CD14-positive monocyte (primary cell): ENCODE data around the gene CGNL1. TPM values are rescaled to one million over a fixed set of nuclear protein-coding genes. Genes with fewer than 3 reads are reported as not detected.

Experiments
- DNase-seq, 3 donors: peaks; one replicate each; pipeline ENCODE4 v3.0.0-alpha.2; 2011 to 2022
- H2AFZ ChIP-seq: 2 replicates; pipeline ENCODE4 v1.6.0; 2012; ENCODE audit warnings: mild to moderate bottlenecking, low read depth, low read length, inconsistent platforms; ENCODE audit not compliant: insufficient read depth, poor library complexity, severe bottlenecking
- H3K27ac ChIP-seq, 2 donors: 1 replicate in 1 of 2; 2 replicates in 1 of 2; pipeline ENCODE4 v1.5.1; 2012 to 2013; ENCODE audit warnings: low read length in 2 of 2, control low read depth in 1 of 2, inconsistent platforms in 1 of 2, low read depth in 1 of 2, mild to moderate bottlenecking in 1 of 2
- H3K27me3 ChIP-seq, 2 donors: one replicate each; pipeline versions ENCODE4 v1.6.0 to v1.6.1; 2011 to 2013; ENCODE audit warnings: low read length in 2 of 2; ENCODE audit not compliant: control insufficient read depth in 2 of 2, insufficient read depth in 2 of 2
- H3K36me3 ChIP-seq, 2 donors: replicated peaks in 1 of 2; 1 replicate in 1 of 2; 2 replicates in 1 of 2; pipeline versions ENCODE4 v1.5.1 to v1.6.1; 2012 to 2013; ENCODE audit warnings: low read length in 2 of 2, control low read depth in 1 of 2, inconsistent platforms in 1 of 2, mild to moderate bottlenecking in 1 of 2; ENCODE audit not compliant: insufficient read depth in 2 of 2, control insufficient read depth in 1 of 2
- H3K4me1 ChIP-seq, 2 donors: 1 replicate in 1 of 2; 2 replicates in 1 of 2; pipeline versions ENCODE4 v1.5.1 to v1.6.1; 2012 to 2013; ENCODE audit warnings: low read length in 2 of 2, control low read depth in 1 of 2, inconsistent platforms in 1 of 2, mild to moderate bottlenecking in 1 of 2, moderate library complexity in 1 of 2; ENCODE audit not compliant: insufficient read depth in 2 of 2, control insufficient read depth in 1 of 2
- H3K4me2 ChIP-seq: replicated peaks from 2 replicates; pipeline ENCODE3; 2012; ENCODE audit warnings: low read length, moderate library complexity, mild to moderate bottlenecking; ENCODE audit not compliant: poor library complexity, severe bottlenecking; ENCODE audit errors: extremely low read depth
- H3K4me3 ChIP-seq, 3 experiments: fragments of 200-600 bp in 1 of 3; sonication (generic) in 1 of 3; replicated peaks in 1 of 3; 1 replicate in 2 of 3; 2 replicates in 1 of 3; pipeline ENCODE4 v1.5.1; 2011 to 2013; ENCODE audit warnings: low read length in 3 of 3, mild to moderate bottlenecking in 3 of 3, control low read depth in 2 of 3, low read depth in 2 of 3, inconsistent platforms in 1 of 3, moderate library complexity in 1 of 3
- H3K79me2 ChIP-seq: 2 replicates; pipeline ENCODE4 v1.6.0; 2012; ENCODE audit warnings: mild to moderate bottlenecking, control low read depth, inconsistent platforms, low read length, moderate library complexity; ENCODE audit not compliant: insufficient read depth
- H3K9ac ChIP-seq: 2 replicates; pipeline ENCODE4 v1.6.0; 2017; ENCODE audit warnings: low read length, mild to moderate bottlenecking; ENCODE audit not compliant: insufficient read depth, poor library complexity, severe bottlenecking
- H3K9me3 ChIP-seq, 2 donors: replicated peaks in 1 of 2; 1 replicate in 1 of 2; 2 replicates in 1 of 2; pipeline versions ENCODE4 v1.5.1 to v1.6.1; 2012 to 2013; ENCODE audit warnings: low read length in 2 of 2, control low read depth in 1 of 2; ENCODE audit not compliant: control insufficient read depth in 1 of 2, insufficient read depth in 1 of 2
- H4K20me1 ChIP-seq: 2 replicates; pipeline ENCODE4 v1.6.0; 2012; ENCODE audit warnings: mild to moderate bottlenecking, low read length, control low read depth, moderate library complexity; ENCODE audit not compliant: insufficient read depth
- H3K27ac Mint-ChIP-seq, 7 donors: one replicate each; pipeline ENCODE4 v1.8.0; 2020; ENCODE audit warnings: mild to moderate bottlenecking in 7 of 7, mixed read lengths in 7 of 7, moderate library complexity in 6 of 7, inconsistent platforms in 2 of 7
- H3K27me3 Mint-ChIP-seq, 3 donors: one replicate each; pipeline ENCODE4 v1.8.0; 2021 to 2022; ENCODE audit warnings: low read depth in 3 of 3, mild to moderate bottlenecking in 3 of 3, mixed read lengths in 3 of 3, moderate library complexity in 3 of 3, inconsistent platforms in 1 of 3
- H3K36me3 Mint-ChIP-seq, 2 donors: one replicate each; pipeline ENCODE4 v1.8.0; 2020; ENCODE audit warnings: mixed read lengths in 2 of 2, inconsistent platforms in 1 of 2, mild to moderate bottlenecking in 1 of 2
- H3K4me1 Mint-ChIP-seq: one replicate; pipeline ENCODE4 v1.8.0; 2020; ENCODE audit warnings: mild to moderate bottlenecking, mixed read lengths
- H3K4me3 Mint-ChIP-seq, 2 donors: one replicate each; pipeline ENCODE4 v1.8.0; 2020; ENCODE audit warnings: mild to moderate bottlenecking in 2 of 2, mixed read lengths in 2 of 2, moderate library complexity in 1 of 2
- H3K9me3 Mint-ChIP-seq, 7 donors: one replicate each; pipeline ENCODE4 v1.8.0; 2020 to 2022; ENCODE audit warnings: mixed read lengths in 7 of 7, mild to moderate bottlenecking in 6 of 7, moderate library complexity in 6 of 7, inconsistent platforms in 2 of 7
- WGBS: methylation state at CpG from one replicate; pipeline ENCODE4 v1.1.5; 2013; ENCODE audit warnings: missing lambda C conversion rate; ENCODE audit not compliant: insufficient coverage; 5-methylcytosine and 5-hydroxymethylcytosine counted together
- intact Hi-C, 2 donors: fragments of 100-400 bp; cut with micrococcal nuclease; formaldehyde crosslinking; loops; one replicate each; pipeline versions ENCODE4 v1.15.0 to v1.15.1; 2023
- polyA plus RNA-seq, 3 donors: library from polyadenylated mRNA; depleted of rRNA in 1 of 3; unstranded in 2 of 3; stranded (reverse) in 1 of 3; fragments of 300-500 nt in 2 of 3; fragments of >200 nt in 1 of 3; fragmentation: Illumina TruSeq in 2 of 3; gene quantifications; 1 replicate in 2 of 3; 2 replicates in 1 of 3; pipeline ENCODE4 v1.2.3, GENCODE V29; 2012 to 2021
- TF ChIP-seq, protein P1 (sequence below): fragments of 200-600 bp; IDR thresholded peaks from one replicate; pipeline ENCODE4 v1.8.0; 2022; ENCODE audit warnings: antibody characterized with exemption, mild to moderate bottlenecking

The CGNL1 gene
- polyA plus RNA-seq, 3 donors, result not detected

DNA sequence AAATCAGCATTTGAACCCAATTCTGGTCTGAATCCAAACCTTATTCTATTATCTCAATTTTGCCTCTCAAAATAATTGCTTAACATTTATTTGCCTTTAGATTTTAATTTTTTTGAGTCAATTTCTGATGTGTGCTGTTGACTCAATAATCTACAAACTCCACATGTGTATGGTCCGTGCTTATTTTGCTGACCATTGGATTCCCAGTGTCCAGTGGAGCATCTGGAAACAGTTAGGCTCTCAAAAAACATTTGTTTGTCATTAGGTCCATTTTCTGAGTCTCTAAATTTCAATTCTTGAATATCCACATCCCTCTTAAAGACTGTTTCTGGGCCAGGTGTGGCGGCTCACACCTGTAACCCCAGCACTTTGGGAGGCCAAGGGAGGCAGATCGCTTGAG, 196.2 kb downstream of the CGNL1 start:
- no peak overlapping the region for H3K9ac ChIP-seq
- WGBS, result 100% methylated on average over 1 of the region's 3 CpGs
- H3K27ac ChIP-seq, result no peak overlapping the region
- Mint-ChIP-seq H3K27ac (no peak overlapping the region), H3K27me3 (peaks cover 1 to 2% (median 1%) of the 10 kb centered on the region in 3 donors), H3K36me3 (no peaks in the 10 kb centered on the region), H3K9me3 (peaks cover 0 to 7% (median 0%) of the 10 kb centered on the region in 7 donors), H3K4me3 (no peak overlapping the region), H3K4me1 (peaks cover 4% of the 10 kb centered on the region)
- H3K4me3 ChIP-seq, result no peak overlapping the region
- H3K36me3 ChIP-seq, result no peaks in the 10 kb centered on the region
- intact Hi-C loops, result no loop called here
- no peaks in the 10 kb centered on the region for H3K79me2 ChIP-seq
- TF ChIP-seq, protein P1, sequence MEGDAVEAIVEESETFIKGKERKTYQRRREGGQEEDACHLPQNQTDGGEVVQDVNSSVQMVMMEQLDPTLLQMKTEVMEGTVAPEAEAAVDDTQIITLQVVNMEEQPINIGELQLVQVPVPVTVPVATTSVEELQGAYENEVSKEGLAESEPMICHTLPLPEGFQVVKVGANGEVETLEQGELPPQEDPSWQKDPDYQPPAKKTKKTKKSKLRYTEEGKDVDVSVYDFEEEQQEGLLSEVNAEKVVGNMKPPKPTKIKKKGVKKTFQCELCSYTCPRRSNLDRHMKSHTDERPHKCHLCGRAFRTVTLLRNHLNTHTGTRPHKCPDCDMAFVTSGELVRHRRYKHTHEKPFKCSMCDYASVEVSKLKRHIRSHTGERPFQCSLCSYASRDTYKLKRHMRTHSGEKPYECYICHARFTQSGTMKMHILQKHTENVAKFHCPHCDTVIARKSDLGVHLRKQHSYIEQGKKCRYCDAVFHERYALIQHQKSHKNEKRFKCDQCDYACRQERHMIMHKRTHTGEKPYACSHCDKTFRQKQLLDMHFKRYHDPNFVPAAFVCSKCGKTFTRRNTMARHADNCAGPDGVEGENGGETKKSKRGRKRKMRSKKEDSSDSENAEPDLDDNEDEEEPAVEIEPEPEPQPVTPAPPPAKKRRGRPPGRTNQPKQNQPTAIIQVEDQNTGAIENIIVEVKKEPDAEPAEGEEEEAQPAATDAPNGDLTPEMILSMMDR, result no peak
- H3K4me1 ChIP-seq, result no peaks in the 10 kb centered on the region
- H4K20me1 ChIP-seq, result no peaks in the 10 kb centered on the region
- no peak overlapping the region for H3K4me2 ChIP-seq
- no peaks in the 10 kb centered on the region for H3K27me3 ChIP-seq
- no peaks in the 10 kb centered on the region for H3K9me3 ChIP-seq
- H2AFZ ChIP-seq, result no peak overlapping the region
- no peak for DNase-seq

DNA sequence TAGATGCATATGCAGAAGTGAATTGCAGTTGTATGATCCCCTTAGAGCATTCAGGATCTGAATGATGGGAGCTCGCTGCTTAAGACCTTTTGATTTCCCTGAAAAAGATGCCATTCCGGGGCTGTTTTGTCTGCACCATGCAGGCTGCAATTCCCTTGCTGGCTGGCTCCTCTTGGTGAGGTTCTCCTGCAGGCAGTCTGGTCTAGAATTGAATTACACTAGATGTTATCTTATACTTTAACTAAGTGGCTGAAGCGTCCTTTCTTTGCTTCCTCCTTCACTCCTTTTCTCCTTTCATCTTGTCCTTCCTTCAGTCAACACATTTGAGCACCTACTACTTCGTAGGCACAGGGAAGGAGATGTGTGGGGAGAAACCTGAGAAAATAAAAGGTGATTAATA, 196.8 kb downstream of the CGNL1 start:
- H3K36me3 ChIP-seq, result no peaks in the 10 kb centered on the region
- no peak overlapping the region for H2AFZ ChIP-seq
- no peaks in the 10 kb centered on the region for H3K4me1 ChIP-seq
- no peak overlapping the region for H3K9ac ChIP-seq
- H3K27me3 ChIP-seq, result no peaks in the 10 kb centered on the region
- H4K20me1 ChIP-seq, result no peaks in the 10 kb centered on the region
- H3K4me3 ChIP-seq, result no peak overlapping the region
- Mint-ChIP-seq H3K27me3 (peaks cover 1 to 3% (median 2%) of the 10 kb centered on the region in 3 donors), H3K9me3 (peaks cover 0 to 4% (median 0%) of the 10 kb centered on the region in 7 donors), H3K4me3 (no peak overlapping the region), H3K4me1 (peaks cover 8% of the 10 kb centered on the region), H3K36me3 (no peaks in the 10 kb centered on the region), H3K27ac (no peak overlapping the region)
- no peak overlapping the region for H3K27ac ChIP-seq
- no peak for DNase-seq
- intact Hi-C loops, result no loop called here
- WGBS, result no CpG with 5 or more reads among the region's 4 CpGs
- H3K4me2 ChIP-seq, result no peak overlapping the region
- no peaks in the 10 kb centered on the region for H3K9me3 ChIP-seq
- no peaks in the 10 kb centered on the region for H3K79me2 ChIP-seq
- TF ChIP-seq, protein P1, result no peak
